BLaER1 treated with 17β-estradiol and CSF1 and Interleukin-3, amounts not matched to agents 10 nM and 100 nM (cell line): ENCODE data around the gene ZC3H18.
A peak's percentile ranks its signal among the peaks of the same experiment; 100 is the strongest.

Source experiments
- H3K27ac ChIP-seq, 11 experiments: shearing (Covaris generic); formaldehyde crosslinking; 2 replicates each; pipeline ENCODE4 v1.8.1; 2022
- H3K27me3 ChIP-seq, 11 experiments: shearing (Covaris generic); formaldehyde crosslinking; 2 replicates each; pipeline ENCODE4 v1.8.1; 2022
- H3K36me3 ChIP-seq, 11 experiments: shearing (Covaris generic); formaldehyde crosslinking; 2 replicates each; pipeline ENCODE4 v1.8.1; 2022
- H3K4me1 ChIP-seq, 10 experiments: shearing (Covaris generic); formaldehyde crosslinking; 2 replicates each; pipeline ENCODE4 v1.8.1; 2022
- H3K4me2 ChIP-seq, 11 experiments: shearing (Covaris generic); formaldehyde crosslinking; 2 replicates each; pipeline ENCODE4 v1.8.1; 2022
- H3K4me3 ChIP-seq, 10 experiments: shearing (Covaris generic); formaldehyde crosslinking; 2 replicates each; pipeline ENCODE4 v1.8.1; 2022
- H3K9ac ChIP-seq, 11 experiments: shearing (Covaris generic); formaldehyde crosslinking; 2 replicates each; pipeline ENCODE4 v1.8.1; 2022
- H3K9me3 ChIP-seq, 11 experiments: shearing (Covaris generic); formaldehyde crosslinking; replicated peaks in 1 of 11; 2 replicates each; pipeline ENCODE4 v1.8.1; 2022
- H4K20me1 ChIP-seq, 11 experiments: shearing (Covaris generic); formaldehyde crosslinking; 2 replicates each; pipeline ENCODE4 v1.8.1; 2022
- Cebpa-rat ChIP-seq, 11 experiments: shearing (Covaris generic); IDR thresholded peaks; 2 replicates each; pipeline ENCODE4 v1.8.1; 2022

Gene ZC3H18

DNA sequence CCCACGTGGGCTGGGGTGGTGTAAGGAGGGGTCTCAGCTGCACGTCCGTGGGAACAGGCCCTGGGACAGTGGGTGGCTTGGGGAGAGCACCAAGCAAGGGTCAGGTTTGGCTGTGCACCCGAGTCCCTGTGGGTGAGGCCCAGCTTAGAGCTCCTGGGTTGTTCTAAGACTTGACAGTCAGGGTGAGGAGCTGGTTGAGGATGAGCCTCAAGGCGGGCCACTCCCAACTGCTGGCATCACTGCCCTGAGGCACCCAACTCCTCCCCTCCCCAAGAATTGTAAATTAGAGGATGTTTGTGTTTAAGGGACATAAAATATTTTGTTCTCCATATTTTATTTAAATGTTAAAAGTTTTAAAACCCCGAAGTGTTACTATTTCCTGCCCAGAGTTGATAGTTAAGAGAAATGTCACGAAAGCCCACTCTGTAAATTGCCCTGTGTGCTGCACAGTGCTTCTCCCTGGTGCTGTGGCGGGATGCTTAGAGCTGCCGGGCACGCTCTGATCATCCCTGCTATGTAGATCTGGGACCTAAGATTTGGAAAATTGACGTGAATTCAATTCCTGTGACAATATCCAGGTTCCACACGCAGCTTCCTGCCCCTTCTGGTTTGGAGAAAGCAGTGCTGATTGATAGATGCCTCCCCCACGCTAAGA is 15.9 kb downstream of the ZC3H18 start:
- Histone ChIP-seq H3K27me3 (no peaks in the 10 kb centered on the region), H3K9me3 (no peaks in the 10 kb centered on the region), H4K20me1 (peaks cover 54 to 97% (median 88%) of the 10 kb centered on the region in 11 experiments; a peak in 21 of 22 replicates), H3K4me2 (no peak overlapping the region), H3K9ac (0 out of 22 replicates have a peak overlapping the region, but pooled peaks of 2 of the 11 experiments have one; percentile 2 to 23), H3K36me3 (peaks cover 87 to 100% (median 96%) of the 10 kb centered on the region in 11 experiments), H3K4me1 (peaks cover 0 to 6% (median 0%) of the 10 kb centered on the region in 10 experiments; a peak in 5 of 20 replicates), H3K27ac (no peak overlapping the region), H3K4me3 (no peak overlapping the region)
- TF ChIP-seq Cebpa-rat (IDR thresholded peaks at IDR 0.05), result no peak

DNA sequence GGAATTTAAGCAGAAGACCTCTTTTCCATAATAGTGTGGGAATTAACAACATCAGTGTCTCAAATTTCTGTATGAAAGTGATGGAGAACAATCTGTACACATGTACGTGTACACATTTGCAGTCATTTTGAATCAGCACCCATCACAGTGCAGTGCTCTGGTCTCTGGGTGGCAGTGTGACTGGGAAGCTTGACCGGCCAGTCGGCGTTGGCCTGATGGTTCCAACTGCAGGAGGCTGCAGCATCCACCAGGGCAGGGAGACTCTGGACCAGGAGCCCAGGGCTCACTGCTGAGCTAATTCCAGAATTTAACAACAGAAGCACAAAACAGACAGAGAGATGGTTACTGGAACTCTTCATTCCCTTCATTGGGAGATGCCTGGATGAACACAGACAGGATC is 17.9 kb downstream of the ZC3H18 start:
- no peak overlapping the region for H3K4me3 ChIP-seq
- H3K9me3 ChIP-seq, result no peaks in the 10 kb centered on the region
- 0 out of 22 replicates have a peak overlapping the region, but pooled peaks of 1 of the 11 experiments have one; percentile 0 for H3K9ac ChIP-seq
- no peak for TF ChIP-seq Cebpa-rat (IDR thresholded peaks at IDR 0.05)
- H3K27ac ChIP-seq, result no peak overlapping the region
- no peaks in the 10 kb centered on the region for H3K27me3 ChIP-seq
- peaks cover 48 to 96% (median 85%) of the 10 kb centered on the region in 11 experiments; a peak in 21 of 22 replicates for H4K20me1 ChIP-seq
- no peak overlapping the region for H3K4me2 ChIP-seq
- peaks cover 0 to 21% (median 0%) of the 10 kb centered on the region in 10 experiments; a peak in 6 of 20 replicates for H3K4me1 ChIP-seq
- peaks cover 72 to 100% (median 94%) of the 10 kb centered on the region in 11 experiments for H3K36me3 ChIP-seq

DNA sequence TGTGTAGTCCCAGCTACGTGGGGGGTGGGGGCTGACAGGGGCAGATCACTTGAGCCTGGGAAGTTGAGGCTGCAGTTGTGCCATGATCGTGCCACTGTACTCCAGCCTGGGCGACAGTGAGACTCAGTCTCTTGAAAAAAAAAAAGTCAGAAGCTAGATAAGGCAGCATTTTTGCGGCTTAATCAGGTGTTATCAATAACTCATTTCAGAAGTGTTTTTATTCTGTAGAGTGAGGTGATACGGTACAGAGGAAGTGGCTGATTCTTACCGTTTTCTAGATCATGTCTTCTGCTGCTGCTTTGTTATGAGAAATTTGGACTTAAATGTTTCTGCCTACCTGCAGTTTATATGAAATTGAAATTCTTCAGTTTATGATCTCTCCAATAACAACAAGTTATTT is 18.6 kb downstream of the ZC3H18 start:
- no peaks in the 10 kb centered on the region for H3K9me3 ChIP-seq
- H4K20me1 ChIP-seq, result peaks cover 49 to 96% (median 85%) of the 10 kb centered on the region in 11 experiments; a peak in 20 of 22 replicates
- H3K4me2 ChIP-seq, result no peak overlapping the region
- no peaks in the 10 kb centered on the region for H3K27me3 ChIP-seq
- peaks cover 0 to 16% (median 0%) of the 10 kb centered on the region in 10 experiments; a peak in 6 of 20 replicates for H3K4me1 ChIP-seq
- no peak for TF ChIP-seq Cebpa-rat (IDR thresholded peaks at IDR 0.05)
- peaks cover 72 to 100% (median 94%) of the 10 kb centered on the region in 11 experiments for H3K36me3 ChIP-seq
- H3K9ac ChIP-seq, result no peak overlapping the region
- H3K27ac ChIP-seq, result no peak overlapping the region
- no peak overlapping the region for H3K4me3 ChIP-seq

GRCh38 chr16:88589441-88589840 is 19.2 kb downstream of the ZC3H18 start:
- peaks cover 47 to 96% (median 85%) of the 10 kb centered on the region in 11 experiments; a peak in 20 of 22 replicates for H4K20me1 ChIP-seq
- 0 out of 22 replicates have a peak overlapping the region, but pooled peaks of 1 of the 11 experiments have one; percentile 24 for H3K9ac ChIP-seq
- TF ChIP-seq Cebpa-rat (IDR thresholded peaks at IDR 0.05), result no peak
- H3K27me3 ChIP-seq, result no peaks in the 10 kb centered on the region
- H3K4me1 ChIP-seq, result peaks cover 0 to 16% (median 0%) of the 10 kb centered on the region in 10 experiments; a peak in 6 of 20 replicates
- no peak overlapping the region for H3K4me3 ChIP-seq
- no peaks in the 10 kb centered on the region for H3K9me3 ChIP-seq
- no peak overlapping the region for H3K27ac ChIP-seq
- no peak overlapping the region for H3K4me2 ChIP-seq
- H3K36me3 ChIP-seq, result peaks cover 75 to 100% (median 97%) of the 10 kb centered on the region in 11 experiments

GRCh38 chr16:88591577-88592021 is 21.4 kb downstream of the ZC3H18 start:
- Histone ChIP-seq H3K36me3 (peaks cover 53 to 99% (median 89%) of the 10 kb centered on the region in 11 experiments), H3K4me3 (no peak overlapping the region), H3K9me3 (no peaks in the 10 kb centered on the region), H3K4me1 (peaks cover 13 to 29% (median 16%) of the 10 kb centered on the region in 10 experiments), H3K4me2 (peak overlapping the region in 3 of 11 experiments; percentile 43 to 60 (median 46); a peak in 6 of 22 replicates), H4K20me1 (peaks cover 30 to 96% (median 78%) of the 10 kb centered on the region in 11 experiments; a peak in 20 of 22 replicates), H3K27ac (no peak overlapping the region), H3K27me3 (no peaks in the 10 kb centered on the region), H3K9ac (no peak overlapping the region)
- no peak for TF ChIP-seq Cebpa-rat (IDR thresholded peaks at IDR 0.05)

DNA sequence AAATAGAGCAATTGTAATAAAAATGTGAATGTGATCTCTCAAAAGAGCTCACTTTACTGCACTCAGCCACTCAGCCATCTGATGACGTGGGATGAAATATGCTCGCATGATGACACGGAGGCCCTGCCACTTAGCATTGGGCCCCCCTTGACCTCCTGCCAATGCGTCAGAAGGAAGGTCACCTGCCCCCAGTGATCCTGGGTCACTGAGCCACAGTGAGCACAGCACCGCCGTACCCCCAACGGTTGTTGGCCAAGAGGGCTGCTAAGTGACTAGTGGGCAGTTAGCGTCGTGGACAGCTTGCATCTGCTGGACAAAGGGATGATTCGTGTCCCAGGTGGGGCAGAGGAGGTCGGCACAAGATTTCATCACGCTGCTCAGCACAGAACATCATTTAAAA is 22.9 kb downstream of the ZC3H18 start:
- no peak overlapping the region for H3K27ac ChIP-seq
- H3K9ac ChIP-seq, result no peak overlapping the region
- H3K4me3 ChIP-seq, result no peak overlapping the region
- H3K36me3 ChIP-seq, result peaks cover 39 to 92% (median 75%) of the 10 kb centered on the region in 11 experiments
- H3K4me1 ChIP-seq, result peaks cover 24 to 44% (median 30%) of the 10 kb centered on the region in 10 experiments
- H3K4me2 ChIP-seq, result no peak overlapping the region
- no peaks in the 10 kb centered on the region for H3K9me3 ChIP-seq
- H4K20me1 ChIP-seq, result peaks cover 21 to 96% (median 70%) of the 10 kb centered on the region in 11 experiments; a peak in 20 of 22 replicates
- no peaks in the 10 kb centered on the region for H3K27me3 ChIP-seq
- no peak for TF ChIP-seq Cebpa-rat (IDR thresholded peaks at IDR 0.05)

- Histone ChIP-seq H3K9me3 (no peaks in the 10 kb centered on the region), H3K4me3 (no peak overlapping the region), H4K20me1 (peaks cover 18 to 96% (median 66%) of the 10 kb centered on the region in 11 experiments; a peak in 20 of 22 replicates), H3K9ac (no peak overlapping the region), H3K4me1 (peaks cover 28 to 48% (median 35%) of the 10 kb centered on the region in 10 experiments), H3K36me3 (peaks cover 39 to 92% (median 75%) of the 10 kb centered on the region in 11 experiments), H3K27ac (no peak overlapping the region), H3K4me2 (no peak overlapping the region), H3K27me3 (no peaks in the 10 kb centered on the region)
- no peak for TF ChIP-seq Cebpa-rat (IDR thresholded peaks at IDR 0.05)
Observed at GRCh38 chr16:88593489-88593888, 23.3 kb downstream of the ZC3H18 start.

DNA sequence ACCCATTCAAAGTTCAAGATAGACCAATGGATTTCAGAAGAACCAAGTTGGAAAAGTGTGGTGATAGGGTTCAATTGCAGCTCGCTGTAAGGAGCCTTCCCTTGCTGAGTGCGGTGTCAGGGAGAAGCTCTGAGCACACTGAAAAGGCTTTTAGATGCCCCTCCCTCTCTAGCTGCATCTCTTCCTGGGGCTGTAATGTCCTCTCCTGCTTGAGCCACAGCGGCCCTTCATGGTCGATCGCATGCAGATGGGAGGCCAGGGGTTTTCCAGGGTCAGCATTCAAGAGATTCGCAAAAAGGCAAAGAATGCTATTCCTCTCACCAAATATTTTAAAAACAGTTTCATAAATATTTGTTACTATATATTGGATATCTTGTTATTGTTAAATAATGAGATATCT is 23.7 kb downstream of the ZC3H18 start:
- no peak overlapping the region for H3K4me3 ChIP-seq
- no peak overlapping the region for H3K9ac ChIP-seq
- no peak for TF ChIP-seq Cebpa-rat (IDR thresholded peaks at IDR 0.05)
- no peak overlapping the region for H3K27ac ChIP-seq
- no peaks in the 10 kb centered on the region for H3K9me3 ChIP-seq
- no peak overlapping the region for H3K4me2 ChIP-seq
- H3K27me3 ChIP-seq, result no peaks in the 10 kb centered on the region
- H4K20me1 ChIP-seq, result peaks cover 18 to 96% (median 68%) of the 10 kb centered on the region in 11 experiments; a peak in 20 of 22 replicates
- peaks cover 36 to 92% (median 74%) of the 10 kb centered on the region in 11 experiments for H3K36me3 ChIP-seq
- H3K4me1 ChIP-seq, result peaks cover 33 to 52% (median 39%) of the 10 kb centered on the region in 10 experiments

DNA sequence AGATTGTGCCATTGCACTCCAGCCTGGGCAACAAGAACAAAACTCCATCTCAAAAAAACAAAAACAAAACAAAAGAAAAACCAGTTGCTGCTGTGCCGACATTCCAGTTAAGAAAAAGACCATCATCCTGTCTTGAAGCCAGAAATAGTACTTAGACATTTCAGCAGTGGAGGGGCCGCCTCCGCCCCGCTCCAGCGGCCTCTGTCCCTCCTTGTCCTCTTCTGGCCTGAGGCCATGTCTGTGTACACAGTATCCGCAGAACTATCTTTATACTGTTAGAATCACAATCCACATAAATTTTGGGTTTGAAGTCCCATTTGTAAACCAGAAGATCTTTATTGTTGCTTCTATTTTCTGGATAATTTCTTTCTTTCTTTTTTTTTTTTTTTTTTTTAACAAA is 24.9 kb downstream of the ZC3H18 start:
- H3K9me3 ChIP-seq, result no peaks in the 10 kb centered on the region
- H3K27me3 ChIP-seq, result no peaks in the 10 kb centered on the region
- no peak for TF ChIP-seq Cebpa-rat (IDR thresholded peaks at IDR 0.05)
- peaks cover 18 to 96% (median 63%) of the 10 kb centered on the region in 11 experiments; a peak in 20 of 22 replicates for H4K20me1 ChIP-seq
- peak overlapping the region in 1 of 11 experiments; percentile 94; a peak in 1 of 22 replicates for H3K4me2 ChIP-seq
- H3K4me1 ChIP-seq, result peaks cover 44 to 64% (median 51%) of the 10 kb centered on the region in 10 experiments
- no peak overlapping the region for H3K4me3 ChIP-seq
- H3K27ac ChIP-seq, result no peak overlapping the region
- no peak overlapping the region for H3K9ac ChIP-seq
- peaks cover 24 to 81% (median 64%) of the 10 kb centered on the region in 11 experiments for H3K36me3 ChIP-seq
